Upper lobe of right lung (tissue), 1 donor: ENCODE data around the gene EDA. TPM values are rescaled to one million over a fixed set of nuclear protein-coding genes. Genes with fewer than 3 reads are reported as not detected.
A peak's percentile ranks its signal among the peaks of the same experiment; 100 is the strongest.

Experiments used
- ATAC-seq: fragments of 200-7000 bp; cut with Tn5 transposase; one replicate; pipeline ENCODE4 v1.9.1; 2020; ENCODE audit warnings: mild to moderate bottlenecking, moderate library complexity
- DNase-seq: peaks from one replicate; pipeline ENCODE4 v3.0.0-alpha.2; 2020
- H3K27ac ChIP-seq: fragments of 200-600 bp; one replicate; pipeline ENCODE4 v1.8.0; 2022
- H3K27me3 ChIP-seq: fragments of 200-600 bp; one replicate; pipeline ENCODE4 v1.8.0; 2022; ENCODE audit warnings: mild to moderate bottlenecking
- H3K36me3 ChIP-seq: fragments of 200-600 bp; one replicate; pipeline ENCODE4 v1.8.0; 2022
- H3K4me1 ChIP-seq: fragments of 200-600 bp; one replicate; pipeline ENCODE4 v1.8.0; 2022
- H3K4me3 ChIP-seq: fragments of 200-600 bp; one replicate; pipeline ENCODE4 v1.8.0; 2022; ENCODE audit warnings: mild to moderate bottlenecking
- H3K9me3 ChIP-seq: fragments of 200-600 bp; one replicate; pipeline ENCODE4 v1.8.0; 2022
- CTCF ChIP-seq: fragments of 200-600 bp; IDR thresholded peaks from one replicate; pipeline ENCODE4 v1.8.0; 2022; ENCODE audit warnings: antibody characterized with exemption
- intact Hi-C: fragments of 100-400 bp; cut with DNase I; formaldehyde crosslinking; loops from one replicate; pipeline ENCODE4 v1.11.0; 2022
- total RNA-seq: library from RNA; stranded (reverse); fragmentation: NEBNext Ultra II Directional; extraction: Animal tissue kit (Norgen Biotek cat#: 25700); gene quantifications from one replicate; pipeline ENCODE4 v1.2.1, GENCODE V29; 2021
- donor health status: DM: no; HTN: yes; CAD: no; lungs with severe emphysema.

EDA gene
- total RNA-seq, 1 donor from 2014 or later: 5.5 TPM

- no peak for TF ChIP-seq CTCF
- intact Hi-C loops: no loop called here
- H3K27ac ChIP-seq: no peak overlapping the region
- no peaks in the 10 kb centered on the region for H3K4me1 ChIP-seq
- no peaks in the 10 kb centered on the region for H3K36me3 ChIP-seq
- H3K27me3 ChIP-seq: no peaks in the 10 kb centered on the region
- no peak for ATAC-seq
- H3K4me3 ChIP-seq: no peak overlapping the region
- DNase-seq: no peak
- no peaks in the 10 kb centered on the region for H3K9me3 ChIP-seq
These were observed 406.7 kb downstream of the EDA start for GRCh38 chrX:70022616-70023015.

- DNase-seq: no peak
- no peaks in the 10 kb centered on the region for H3K9me3 ChIP-seq
- H3K4me1 ChIP-seq: no peaks in the 10 kb centered on the region
- no peak for TF ChIP-seq CTCF
- H3K36me3 ChIP-seq: no peaks in the 10 kb centered on the region
- H3K27me3 ChIP-seq: no peaks in the 10 kb centered on the region
- no peak overlapping the region for H3K27ac ChIP-seq
- intact Hi-C loops: no loop called here
- no peak for ATAC-seq
- no peak overlapping the region for H3K4me3 ChIP-seq
These were observed 409.6 kb downstream of the EDA start for GRCh38 chrX:70025464-70025863.

GRCh38 chrX:70026112-70026850 is 410.4 kb downstream of the EDA start:
- Histone ChIP-seq H3K36me3 (no peaks in the 10 kb centered on the region), H3K9me3 (no peaks in the 10 kb centered on the region), H3K27me3 (no peaks in the 10 kb centered on the region), H3K4me3 (no peak overlapping the region), H3K4me1 (no peaks in the 10 kb centered on the region), H3K27ac (no peak overlapping the region)
- DNase-seq: no peak
- no peak for TF ChIP-seq CTCF
- ATAC-seq: no peak
- intact Hi-C loops: no loop called here

- Histone ChIP-seq H3K4me3 (no peak overlapping the region), H3K9me3 (no peaks in the 10 kb centered on the region), H3K36me3 (no peaks in the 10 kb centered on the region), H3K27me3 (no peaks in the 10 kb centered on the region), H3K4me1 (no peaks in the 10 kb centered on the region), H3K27ac (no peak overlapping the region)
- intact Hi-C loops: no loop called here
- DNase-seq (no peak), ATAC-seq (no peak)
- no peak for TF ChIP-seq CTCF
These were observed 410.9 kb downstream of the EDA start for GRCh38 chrX:70026851-70027200.

- no peaks in the 10 kb centered on the region for H3K9me3 ChIP-seq
- no peaks in the 10 kb centered on the region for H3K4me1 ChIP-seq
- H3K27ac ChIP-seq: no peak overlapping the region
- ATAC-seq: no peak
- DNase-seq: no peak
- no peaks in the 10 kb centered on the region for H3K27me3 ChIP-seq
- intact Hi-C loops: no loop called here
- no peak for TF ChIP-seq CTCF
- H3K4me3 ChIP-seq: no peak overlapping the region
- H3K36me3 ChIP-seq: no peaks in the 10 kb centered on the region
These were observed 413.9 kb downstream of the EDA start for GRCh38 chrX:70029863-70030262.

- peak; percentile 86 for ATAC-seq
These were observed 414.4 kb downstream of the EDA start for GRCh38 chrX:70030301-70030767.

More at GRCh38 chrX:70030301-70030767, 414.4 kb downstream of the EDA start:
- no peak for DNase-seq
- Histone ChIP-seq H3K27ac (no peak overlapping the region), H3K9me3 (no peaks in the 10 kb centered on the region), H3K36me3 (no peaks in the 10 kb centered on the region), H3K4me1 (no peaks in the 10 kb centered on the region), H3K4me3 (no peak overlapping the region), H3K27me3 (no peaks in the 10 kb centered on the region)
- intact Hi-C loops: no loop called here
- TF ChIP-seq CTCF: peak; percentile 69
